Stomach smooth muscle (tissue), 2 donors: ENCODE measurements around the gene BAAT.
"Not testable (repeated sequence)": the region's sequence is repeated elsewhere in the genome, so short reads cannot be mapped to it uniquely, and the experiment has no call there.

ENCODE experiments used
- H3K27ac ChIP-seq: one replicate; pipeline ENCODE4 v1.7.0; 2013; ENCODE audit warnings: mild to moderate bottlenecking, low read length, inconsistent platforms
- H3K27me3 ChIP-seq, 2 donors: one replicate each; pipeline ENCODE4 v1.7.0; 2013; ENCODE audit warnings: low read length in 2 of 2; ENCODE audit not compliant: insufficient read depth in 2 of 2, control insufficient read depth in 1 of 2
- H3K36me3 ChIP-seq, 2 donors: one replicate each; pipeline ENCODE4 v1.7.0; 2013; ENCODE audit warnings: low read length in 2 of 2; ENCODE audit not compliant: control insufficient read depth in 2 of 2, insufficient read depth in 2 of 2
- H3K4me1 ChIP-seq: one replicate; pipeline ENCODE4 v1.7.0; 2013; ENCODE audit warnings: low read length; ENCODE audit not compliant: control insufficient read depth, insufficient read depth
- H3K4me3 ChIP-seq, 2 donors: one replicate each; pipeline ENCODE4 v1.7.0; 2013; ENCODE audit warnings: low read length in 2 of 2
- H3K9ac ChIP-seq, 2 donors: one replicate each; pipeline ENCODE4 v1.7.0; 2013; ENCODE audit warnings: low read length in 2 of 2, mild to moderate bottlenecking in 1 of 2
- H3K9me3 ChIP-seq, 2 donors: one replicate each; pipeline ENCODE4 v1.7.0; 2013; ENCODE audit warnings: low read length in 2 of 2; ENCODE audit not compliant: control insufficient read depth in 2 of 2
- donor health status: healthy.
- donor health status: Pancreatic carcinoma.

The BAAT gene

GRCh38 chr9:101384873-101385536, at the start of gene BAAT:
Gene BAAT (minus strand): TSS chr9:101385006. CDS start chr9:101371404, 13,602 bp downstream.
- not testable (repeated sequence) for H3K36me3 ChIP-seq, H3K4me1 ChIP-seq, H3K27ac ChIP-seq, H3K9me3 ChIP-seq, H3K27me3 ChIP-seq, H3K9ac ChIP-seq, H3K4me3 ChIP-seq

- Histone ChIP-seq H3K27ac (no peak overlapping the region), H3K36me3 (no peaks in the 10 kb centered on the region), H3K27me3 (no peaks in the 10 kb centered on the region), H3K4me1 (no peaks in the 10 kb centered on the region), H3K4me3 (no peak overlapping the region), H3K9ac (no peak overlapping the region), H3K9me3 (no peaks in the 10 kb centered on the region)
Observed at GRCh38 chr9:101433229-101433628, 48.4 kb upstream of the BAAT start.

GRCh38 chr9:101432740-101433139, 47.9 kb upstream of the BAAT start:
- Histone ChIP-seq H3K27ac (no peak overlapping the region), H3K4me3 (no peak overlapping the region), H3K9me3 (no peaks in the 10 kb centered on the region), H3K27me3 (no peaks in the 10 kb centered on the region), H3K4me1 (no peaks in the 10 kb centered on the region), H3K36me3 (no peaks in the 10 kb centered on the region), H3K9ac (no peak overlapping the region)

- no peaks in the 10 kb centered on the region for H3K36me3 ChIP-seq
- no peaks in the 10 kb centered on the region for H3K27me3 ChIP-seq
- no peaks in the 10 kb centered on the region for H3K9me3 ChIP-seq
- H3K4me3 ChIP-seq = no peak overlapping the region
- no peaks in the 10 kb centered on the region for H3K4me1 ChIP-seq
- H3K9ac ChIP-seq = no peak overlapping the region
- no peak overlapping the region for H3K27ac ChIP-seq
Observed at GRCh38 chr9:101432171-101432570, 47.4 kb upstream of the BAAT start.

- no peaks in the 10 kb centered on the region for H3K36me3 ChIP-seq
- H3K27me3 ChIP-seq = no peaks in the 10 kb centered on the region
- no peaks in the 10 kb centered on the region for H3K9me3 ChIP-seq
- H3K9ac ChIP-seq = no peak overlapping the region
- no peak overlapping the region for H3K4me3 ChIP-seq
- H3K27ac ChIP-seq = no peak overlapping the region
- no peaks in the 10 kb centered on the region for H3K4me1 ChIP-seq
Observed at GRCh38 chr9:101429736-101430135, 44.9 kb upstream of the BAAT start.

GRCh38 chr9:101428909-101429308, 44.1 kb upstream of the BAAT start:
- H3K9me3 ChIP-seq = no peaks in the 10 kb centered on the region
- no peak overlapping the region for H3K4me3 ChIP-seq
- no peak overlapping the region for H3K27ac ChIP-seq
- no peak overlapping the region for H3K9ac ChIP-seq
- H3K36me3 ChIP-seq = no peaks in the 10 kb centered on the region
- no peaks in the 10 kb centered on the region for H3K27me3 ChIP-seq
- H3K4me1 ChIP-seq = no peaks in the 10 kb centered on the region

GRCh38 chr9:101427957-101428655, 43.3 kb upstream of the BAAT start:
- no peak overlapping the region for H3K9ac ChIP-seq
- no peaks in the 10 kb centered on the region for H3K9me3 ChIP-seq
- H3K36me3 ChIP-seq = no peaks in the 10 kb centered on the region
- H3K27ac ChIP-seq = no peak overlapping the region
- H3K27me3 ChIP-seq = no peaks in the 10 kb centered on the region
- no peak overlapping the region for H3K4me3 ChIP-seq
- no peaks in the 10 kb centered on the region for H3K4me1 ChIP-seq

GRCh38 chr9:101427358-101427757, 42.6 kb upstream of the BAAT start:
- no peak overlapping the region for H3K4me3 ChIP-seq
- H3K9me3 ChIP-seq = peaks cover 0 to 3% of the 10 kb centered on the region in 2 donors
- H3K36me3 ChIP-seq = no peaks in the 10 kb centered on the region
- no peaks in the 10 kb centered on the region for H3K27me3 ChIP-seq
- no peak overlapping the region for H3K27ac ChIP-seq
- no peak overlapping the region for H3K9ac ChIP-seq
- no peaks in the 10 kb centered on the region for H3K4me1 ChIP-seq

- no peak overlapping the region for H3K4me3 ChIP-seq
- H3K36me3 ChIP-seq = no peaks in the 10 kb centered on the region
- H3K4me1 ChIP-seq = no peaks in the 10 kb centered on the region
Observed at GRCh38 chr9:101421653-101422065, 36.9 kb upstream of the BAAT start.

GRCh38 chr9:101419863-101420262, 35.1 kb upstream of the BAAT start:
- no peak overlapping the region for H3K9ac ChIP-seq
- no peaks in the 10 kb centered on the region for H3K4me1 ChIP-seq
- H3K27me3 ChIP-seq = no peaks in the 10 kb centered on the region
- peaks cover 8 to 25% of the 10 kb centered on the region in 2 donors for H3K9me3 ChIP-seq
- H3K36me3 ChIP-seq = no peaks in the 10 kb centered on the region
- H3K4me3 ChIP-seq = no peak overlapping the region
- no peak overlapping the region for H3K27ac ChIP-seq

More at GRCh38 chr9:101421653-101422065, 36.9 kb upstream of the BAAT start:
- Histone ChIP-seq H3K27me3 (no peaks in the 10 kb centered on the region), H3K9ac (no peak overlapping the region), H3K27ac (no peak overlapping the region), H3K9me3 (peaks cover 0 to 17% of the 10 kb centered on the region in 2 donors)
